GM19035 (cell line): ENCODE data around the gene PRICKLE3.

ENCODE experiments used
- ATAC-seq: cut with Tn5 transposase; IDR thresholded peaks from one replicate; pipeline ENCODE4 v1.9.1; 2021; ENCODE audit not compliant: unreplicated experiment

The PRICKLE3 gene, protein sequence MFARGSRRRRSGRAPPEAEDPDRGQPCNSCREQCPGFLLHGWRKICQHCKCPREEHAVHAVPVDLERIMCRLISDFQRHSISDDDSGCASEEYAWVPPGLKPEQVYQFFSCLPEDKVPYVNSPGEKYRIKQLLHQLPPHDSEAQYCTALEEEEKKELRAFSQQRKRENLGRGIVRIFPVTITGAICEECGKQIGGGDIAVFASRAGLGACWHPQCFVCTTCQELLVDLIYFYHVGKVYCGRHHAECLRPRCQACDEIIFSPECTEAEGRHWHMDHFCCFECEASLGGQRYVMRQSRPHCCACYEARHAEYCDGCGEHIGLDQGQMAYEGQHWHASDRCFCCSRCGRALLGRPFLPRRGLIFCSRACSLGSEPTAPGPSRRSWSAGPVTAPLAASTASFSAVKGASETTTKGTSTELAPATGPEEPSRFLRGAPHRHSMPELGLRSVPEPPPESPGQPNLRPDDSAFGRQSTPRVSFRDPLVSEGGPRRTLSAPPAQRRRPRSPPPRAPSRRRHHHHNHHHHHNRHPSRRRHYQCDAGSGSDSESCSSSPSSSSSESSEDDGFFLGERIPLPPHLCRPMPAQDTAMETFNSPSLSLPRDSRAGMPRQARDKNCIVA

DNA sequence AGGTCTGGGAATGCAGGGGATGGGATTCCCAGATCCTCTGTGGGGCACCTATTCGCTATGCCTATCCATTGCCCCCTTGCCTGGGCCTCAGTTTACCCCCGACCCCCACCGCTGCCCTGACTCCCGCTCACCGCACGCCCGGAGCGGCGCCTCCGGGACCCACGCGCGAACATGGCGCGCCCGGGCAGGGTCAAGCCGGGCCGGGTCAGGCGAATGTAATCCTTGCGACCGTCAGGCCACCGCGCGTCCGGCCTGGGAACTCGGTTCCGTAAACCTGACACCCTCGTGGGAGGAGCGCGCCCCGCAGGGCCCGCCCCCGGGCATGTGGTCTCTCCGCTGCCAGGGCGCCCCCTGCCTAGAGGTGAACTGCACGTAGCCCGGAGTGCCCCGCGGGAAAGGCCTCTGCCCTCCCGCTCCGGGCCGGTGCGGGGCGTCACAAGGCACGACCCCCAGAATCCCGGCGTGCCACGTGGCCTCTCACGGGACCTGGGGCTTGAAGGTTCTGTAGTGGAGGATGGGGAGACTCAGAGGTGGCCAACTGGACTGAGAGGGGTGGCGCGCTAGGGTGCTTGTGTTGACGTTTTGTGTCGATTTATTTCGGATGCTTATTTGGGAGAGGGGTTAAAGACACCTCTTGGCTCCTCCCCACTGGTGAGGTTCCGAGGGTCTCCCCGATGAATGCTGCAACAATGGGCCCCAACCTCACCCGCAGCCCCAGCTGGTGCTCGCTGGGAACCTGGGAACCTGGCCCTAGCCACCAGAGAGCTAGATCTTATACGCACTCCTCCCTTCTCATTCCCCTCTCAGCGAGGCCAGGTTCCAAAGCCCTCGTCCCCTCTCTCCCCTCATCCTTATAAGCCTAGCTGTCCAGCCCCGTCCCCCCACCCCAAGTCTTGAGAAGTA is at the start of gene PRICKLE3:
PRICKLE3 (minus strand) TSS at position 249 of the 903 bp plus-strand sequence; CDS start at position 173, 76 bp downstream.
- peak; percentile 32 for ATAC-seq

DNA sequence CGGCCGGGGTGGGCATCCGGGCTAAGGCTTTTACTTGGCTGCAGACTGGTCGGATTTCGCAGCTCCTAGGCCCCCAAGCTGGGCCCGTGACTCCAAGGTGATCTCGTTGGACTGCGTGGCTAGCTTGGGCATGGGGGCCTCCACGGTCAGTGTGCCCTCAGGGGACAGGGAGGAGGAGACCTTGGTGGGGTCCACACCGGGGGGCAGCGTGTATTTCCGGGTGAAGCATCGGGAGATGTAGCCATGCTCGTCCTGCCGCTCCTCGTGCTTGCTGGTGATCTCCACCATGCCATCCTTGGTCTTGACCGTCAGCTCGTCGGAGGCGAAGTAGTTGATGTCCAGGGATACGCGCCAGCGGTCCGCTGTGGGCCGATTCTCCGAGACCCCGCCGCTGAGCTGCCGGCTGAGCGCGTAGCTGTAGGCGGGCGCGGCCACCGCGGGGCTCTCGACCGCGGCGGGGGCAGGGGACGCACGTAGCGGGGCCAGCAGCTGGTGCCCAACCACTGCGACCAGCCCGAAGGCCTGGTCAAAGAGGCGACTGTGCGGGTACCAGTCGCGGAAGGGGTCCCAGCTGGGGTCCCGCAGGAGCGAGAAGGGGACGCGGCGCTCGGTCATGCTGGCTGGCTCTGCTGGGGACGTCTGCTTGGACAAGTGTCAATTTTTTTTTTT is 47.8 kb upstream of the PRICKLE3 start:
- ATAC-seq, result no peak

DNA sequence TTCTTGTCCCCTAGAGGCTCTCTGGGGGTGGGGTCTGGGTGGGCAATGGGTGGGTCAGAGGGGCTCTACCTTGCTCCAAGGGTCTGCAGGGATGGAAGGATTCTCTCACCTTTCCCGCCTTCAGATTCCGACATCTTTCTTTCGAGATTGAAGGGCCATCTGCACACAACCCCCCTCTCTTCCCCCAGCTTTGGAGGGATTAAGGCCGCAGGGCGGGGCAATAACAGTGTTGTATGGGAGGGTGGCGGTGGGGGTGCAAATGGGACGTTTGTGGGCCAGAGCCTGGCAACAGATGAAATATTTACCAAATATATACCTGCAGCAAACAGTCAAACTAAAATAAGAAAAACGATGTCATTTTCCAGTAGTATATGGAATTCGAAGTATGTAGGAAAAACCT is 47.0 kb upstream of the PRICKLE3 start, which contains the start of gene CACNA1F:
CACNA1F (minus strand) TSS at position 165 of the 400 bp plus-strand sequence; CDS start at position 134, 31 bp downstream.
- ATAC-seq, result no peak

DNA sequence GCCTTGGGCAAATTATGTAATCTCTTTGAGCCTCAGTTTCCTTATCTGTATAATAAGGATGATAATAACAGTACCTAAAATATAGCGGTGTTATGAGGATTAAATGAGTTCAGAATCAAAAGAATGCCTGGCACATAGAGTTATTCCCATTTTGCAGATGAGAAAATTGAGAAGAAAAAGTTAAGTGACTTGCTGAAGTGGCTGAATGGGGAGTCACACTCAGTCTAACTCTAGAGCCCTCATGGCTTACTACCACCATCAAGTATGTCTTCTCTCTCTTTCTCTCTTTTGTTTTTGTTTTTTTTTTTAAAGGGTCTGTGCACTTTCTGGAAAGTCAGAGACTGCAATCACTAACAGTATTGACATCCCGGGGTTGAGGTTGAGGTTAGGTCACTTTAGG is 46.4 kb upstream of the PRICKLE3 start:
- no peak for ATAC-seq

DNA sequence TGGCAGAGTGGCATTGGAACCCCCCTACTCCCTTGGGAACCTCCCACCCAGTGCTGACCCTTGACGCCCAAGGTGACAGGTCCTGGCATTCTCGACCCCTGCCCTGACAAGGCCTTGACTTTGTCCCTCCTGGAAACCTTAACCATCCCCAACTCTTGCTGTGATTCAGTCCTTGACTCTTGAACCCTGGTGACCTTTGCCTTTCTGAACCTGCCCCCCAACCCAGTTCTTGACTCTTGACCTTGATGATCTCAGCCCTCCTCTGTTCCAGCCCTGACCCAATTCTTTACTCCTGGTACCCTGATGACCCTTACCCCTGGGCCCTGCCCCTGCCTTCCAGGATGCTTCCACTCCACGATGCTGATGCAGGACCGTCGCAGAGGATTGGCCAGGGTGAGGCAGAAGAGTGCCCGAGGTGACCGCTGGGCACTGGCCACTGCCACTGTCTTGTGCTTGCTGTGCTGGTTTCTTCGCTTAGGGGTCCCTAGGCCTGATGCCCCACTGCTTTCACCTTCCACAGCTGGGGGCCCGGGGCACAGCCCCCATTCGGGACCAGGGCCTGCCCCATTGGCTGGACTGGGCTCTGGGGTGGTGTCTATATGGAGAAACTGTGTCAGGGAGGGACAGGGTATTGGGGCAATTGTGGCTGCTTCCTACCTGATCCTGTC is 45.3 kb upstream of the PRICKLE3 start:
- ATAC-seq, result no peak

DNA sequence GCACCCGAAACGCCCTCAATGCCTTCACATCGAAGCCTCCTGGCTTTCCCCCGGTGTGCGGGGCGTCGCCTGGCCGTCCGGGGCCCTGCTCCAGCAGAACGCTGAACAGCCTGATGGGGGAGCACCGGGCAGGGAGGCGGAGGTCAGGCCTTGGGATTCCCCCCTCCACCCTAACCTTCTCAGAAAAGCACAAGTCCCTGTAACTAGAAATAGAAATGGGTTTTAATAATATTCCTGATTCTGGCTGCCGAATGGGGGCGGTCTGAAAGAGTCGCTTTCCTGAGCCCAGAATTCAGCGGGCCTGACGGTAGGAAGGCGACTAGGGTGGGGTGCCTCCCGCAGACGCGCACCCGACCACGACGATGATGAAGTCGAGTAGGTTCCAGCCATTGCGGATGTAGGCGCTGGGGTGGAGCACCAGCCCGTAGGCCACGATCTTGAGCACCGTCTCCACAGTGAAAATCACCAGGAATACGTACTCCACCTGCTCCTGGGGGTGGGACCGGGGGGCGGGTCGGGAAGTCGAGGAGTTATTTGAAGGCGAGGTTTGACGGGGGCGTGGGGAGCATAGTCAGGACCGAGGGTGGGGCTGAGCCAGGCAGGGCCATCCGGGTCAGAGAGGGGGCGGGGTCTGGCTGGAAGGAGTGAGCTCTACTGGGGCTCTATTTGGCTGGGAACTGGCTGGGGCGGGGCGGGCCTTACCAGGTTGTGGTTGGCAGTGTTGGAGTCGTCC is 44.5 kb upstream of the PRICKLE3 start:
- peak; percentile 68 for ATAC-seq

DNA sequence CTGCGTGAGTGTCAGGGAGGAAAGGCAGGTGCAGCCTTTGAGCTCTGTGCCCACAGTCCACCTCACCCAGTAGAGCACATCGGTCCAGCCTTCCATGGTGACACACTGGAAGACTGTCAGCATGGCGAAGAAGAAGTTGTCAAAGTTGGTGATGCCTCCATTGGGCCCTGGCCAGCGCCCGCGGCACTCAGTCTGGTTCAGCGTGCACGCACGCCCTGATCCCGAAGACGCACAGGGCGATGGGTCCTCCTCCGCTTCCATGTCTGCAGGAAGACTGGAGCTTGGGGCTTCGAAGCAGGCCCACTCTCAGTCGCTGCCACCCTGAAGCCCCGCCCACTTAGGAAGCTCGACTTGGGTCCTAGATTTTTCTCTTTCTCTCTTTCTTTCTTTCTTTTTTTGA is 42.0 kb upstream of the PRICKLE3 start:
- ATAC-seq, result no peak

DNA sequence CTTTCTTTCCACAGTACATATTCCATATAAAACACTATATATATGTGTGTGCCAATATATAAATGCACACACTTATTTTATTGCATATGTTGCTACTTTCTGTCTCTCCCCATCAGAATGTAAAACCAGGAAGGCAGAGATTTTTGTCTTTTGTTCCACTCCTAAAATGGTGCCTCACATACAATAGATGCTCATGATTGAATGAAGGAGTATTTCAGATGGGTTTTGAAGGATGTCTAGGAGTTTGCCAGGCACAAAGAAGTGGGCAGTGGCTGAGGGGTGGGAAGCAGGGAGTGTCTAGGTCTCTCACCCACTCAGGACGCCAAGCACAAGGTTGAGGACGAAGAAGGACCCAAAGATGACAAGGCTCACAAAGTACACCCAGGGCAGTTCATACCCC is 41.6 kb upstream of the PRICKLE3 start:
- no peak for ATAC-seq

DNA sequence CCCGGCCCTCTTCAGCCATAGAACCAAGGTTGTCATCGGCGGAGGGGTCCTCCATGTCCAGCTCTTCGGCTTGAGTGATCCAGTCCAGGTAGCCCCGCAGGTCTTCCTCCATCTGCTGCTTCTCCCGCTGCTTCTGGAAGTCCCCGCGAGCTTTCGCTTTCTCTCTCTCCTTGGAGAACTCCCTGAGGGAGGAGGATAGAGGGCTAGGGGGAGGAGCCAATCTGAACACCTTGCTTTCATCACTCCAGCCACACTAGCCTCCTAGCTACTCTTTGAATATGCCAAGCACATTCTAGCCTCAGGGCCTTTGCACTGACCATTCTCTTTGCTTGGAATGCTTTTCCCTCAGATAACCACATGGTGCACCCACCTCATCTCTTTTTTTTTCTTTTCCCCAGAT is 40.8 kb upstream of the PRICKLE3 start:
- no peak for ATAC-seq

DNA sequence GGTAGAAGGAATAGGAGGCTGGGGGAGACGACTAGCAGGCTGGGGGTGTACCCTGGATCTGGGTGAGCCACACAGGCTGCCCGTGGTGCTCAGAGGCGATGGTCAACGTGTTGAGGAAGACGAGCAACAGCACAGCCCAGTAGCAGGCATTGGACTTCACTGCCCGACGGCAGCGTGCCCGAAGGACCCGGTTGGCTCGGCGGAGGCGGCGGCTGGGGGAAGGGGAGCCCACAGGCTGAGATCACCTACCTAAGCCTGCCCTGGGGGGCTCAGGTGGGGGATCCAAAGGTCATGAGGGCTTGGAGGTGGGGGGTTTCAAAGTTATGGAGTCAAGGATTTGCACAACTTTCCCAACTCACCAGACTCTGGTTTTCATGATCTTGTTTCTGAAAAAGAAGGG is 39.7 kb upstream of the PRICKLE3 start:
- no peak for ATAC-seq

DNA sequence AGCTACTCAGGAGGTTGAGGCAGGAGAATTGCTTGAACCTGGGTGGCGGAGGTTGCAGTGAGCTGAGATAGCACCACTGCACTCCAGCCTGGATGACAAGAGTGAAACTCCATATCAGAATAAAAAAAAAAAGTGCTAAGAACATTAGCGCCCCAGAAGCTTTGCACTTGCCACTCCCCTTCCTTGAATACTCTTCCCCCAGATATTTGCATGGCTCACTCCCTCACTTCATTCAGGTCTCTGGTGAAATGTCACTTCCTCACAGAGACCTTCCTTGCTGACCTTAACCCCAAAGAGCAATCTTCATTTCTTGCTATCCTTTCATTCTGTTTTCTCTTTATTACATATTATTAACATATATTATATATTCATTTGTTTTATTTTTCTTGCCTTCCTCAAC is 35.7 kb upstream of the PRICKLE3 start:
- ATAC-seq, result no peak

DNA sequence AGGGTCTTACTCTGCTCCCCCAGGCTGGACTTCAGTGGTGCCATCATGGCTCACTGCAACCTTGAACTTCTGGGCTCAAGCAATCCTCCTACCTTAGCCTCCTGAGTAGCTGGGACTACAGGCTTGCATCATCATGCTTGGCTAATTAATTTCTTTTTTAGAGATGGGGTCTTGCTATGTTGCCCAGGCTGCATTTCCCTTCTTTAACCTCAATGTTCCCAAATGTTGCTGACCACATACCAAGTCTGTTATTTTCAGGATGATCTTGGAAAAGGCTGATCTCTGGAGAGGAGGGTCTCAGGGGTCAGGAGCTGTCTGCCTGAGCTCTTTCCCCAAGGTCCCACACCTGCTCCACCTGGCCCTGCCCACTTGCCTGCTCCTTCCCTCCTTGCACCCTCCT is 33.9 kb upstream of the PRICKLE3 start:
- no peak for ATAC-seq

DNA sequence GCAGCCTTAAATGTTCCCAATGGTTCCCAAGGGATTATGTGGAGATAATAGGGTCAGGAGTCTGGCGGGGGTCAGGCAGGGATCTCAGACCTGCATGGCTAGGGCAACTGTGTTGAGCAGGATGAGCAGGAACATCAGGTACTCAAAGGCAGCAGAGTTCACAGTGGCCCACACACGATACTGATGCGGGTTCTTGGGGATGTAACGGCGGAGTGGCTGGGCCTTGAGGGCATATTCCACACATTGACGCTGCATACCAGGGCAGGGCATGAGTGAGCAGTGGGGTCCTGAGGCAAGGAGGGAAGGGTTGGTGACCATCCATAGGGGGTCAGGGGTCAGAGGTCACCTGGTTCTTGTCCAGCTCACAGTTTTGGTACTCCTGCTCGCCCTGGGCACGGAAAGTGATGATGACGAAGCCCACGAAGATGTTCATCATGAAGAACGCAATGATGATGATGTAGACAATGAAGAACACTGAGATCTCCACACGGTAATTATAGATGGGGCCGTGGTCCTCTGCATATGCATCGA is 28.9 kb upstream of the PRICKLE3 start:
- no peak for ATAC-seq

DNA sequence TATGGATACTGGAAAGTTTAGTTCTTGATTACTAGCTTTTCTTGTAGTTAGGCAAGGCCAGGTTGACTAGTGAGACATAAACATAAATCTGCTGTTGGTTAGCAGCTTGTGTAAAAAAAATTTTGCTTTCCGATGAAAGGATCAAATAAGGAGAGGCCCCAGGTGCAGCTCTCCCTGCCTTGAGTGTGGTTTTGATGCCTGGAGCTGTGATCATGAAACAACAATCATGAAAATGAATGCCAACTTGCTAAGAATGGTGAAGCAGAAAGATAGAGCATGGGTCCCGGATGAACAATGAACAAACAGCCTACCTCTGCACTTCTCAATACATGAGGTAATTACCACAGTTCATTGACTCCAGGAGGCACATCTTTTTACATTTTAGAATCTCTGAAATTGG is 28.2 kb upstream of the PRICKLE3 start:
- no peak for ATAC-seq

DNA sequence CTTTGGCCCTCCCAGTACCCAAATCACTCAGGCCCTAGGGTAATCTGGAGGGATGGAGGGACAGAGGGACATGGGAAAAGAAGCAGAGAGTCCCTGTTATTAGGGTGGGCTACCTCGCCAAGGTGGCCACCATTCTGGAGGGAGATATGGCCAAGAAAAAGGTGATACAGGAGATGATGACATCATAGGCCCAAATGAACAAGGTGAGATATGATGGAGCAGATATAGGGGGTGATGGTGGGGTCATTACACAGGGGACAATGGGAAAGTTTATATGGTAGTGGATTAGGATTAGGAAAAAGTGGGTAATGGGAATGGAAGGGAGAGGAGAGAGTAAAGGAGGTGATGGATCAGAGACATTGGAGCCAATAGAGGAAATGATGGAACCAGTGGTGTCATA is 26.7 kb upstream of the PRICKLE3 start:
- ATAC-seq, result no peak

DNA sequence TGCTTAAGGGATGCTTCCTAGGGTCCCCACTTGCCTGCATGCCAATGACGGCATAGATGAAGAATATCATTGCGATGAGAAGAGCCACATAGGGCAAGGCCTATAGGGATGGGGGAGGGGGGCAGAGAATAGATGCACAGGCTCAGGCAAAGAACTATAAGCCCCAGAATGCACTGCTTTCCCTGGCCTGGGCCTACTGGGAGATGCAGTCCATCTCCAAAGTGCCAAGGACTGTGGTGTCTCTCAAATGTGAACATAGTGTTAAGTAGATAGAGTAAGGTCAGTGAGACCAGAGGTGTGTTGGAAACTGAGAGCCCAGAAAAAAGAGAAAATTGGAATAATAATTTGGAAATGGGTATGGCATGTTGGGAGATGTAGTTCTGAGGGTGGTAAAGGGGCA is 26.0 kb upstream of the PRICKLE3 start:
- ATAC-seq, result no peak

DNA sequence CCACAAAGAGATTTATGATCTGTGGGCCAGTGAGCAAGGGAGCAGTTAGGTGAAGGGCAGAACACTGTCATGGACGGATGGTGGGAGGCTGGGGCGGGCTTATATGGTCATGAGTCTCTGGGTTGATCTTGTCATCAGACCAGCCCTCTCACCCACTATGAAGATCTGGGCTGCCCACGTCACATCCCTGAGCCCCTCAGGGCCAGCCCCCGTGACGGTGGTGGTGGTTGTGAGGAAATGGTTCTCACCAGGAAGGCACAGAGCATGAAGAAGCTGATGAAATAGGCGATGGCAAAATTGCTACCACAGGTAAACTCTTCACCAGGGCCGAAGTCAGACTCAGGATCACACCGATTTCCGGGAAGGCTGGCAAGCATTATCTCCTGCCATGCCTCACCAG is 24.9 kb upstream of the PRICKLE3 start:
- ATAC-seq, result no peak

DNA sequence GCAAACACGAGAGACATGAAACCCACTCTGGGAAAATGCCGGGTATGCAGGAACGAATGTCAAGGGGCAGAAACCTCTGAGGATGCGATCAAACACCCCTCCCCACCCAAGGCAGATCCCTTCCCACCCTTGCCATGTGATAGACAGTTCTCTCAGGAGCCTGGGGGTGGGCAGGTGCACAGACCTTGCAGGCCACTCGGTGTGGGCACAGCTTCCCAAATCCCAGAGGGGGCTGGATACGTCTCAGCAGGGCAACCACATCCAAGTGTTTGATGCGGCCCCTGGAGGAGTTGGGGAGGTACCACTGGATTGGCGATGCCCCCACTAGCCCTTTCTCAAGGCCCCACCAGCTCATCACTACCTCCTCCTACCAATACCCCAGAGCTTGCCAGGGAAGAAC is 24.2 kb upstream of the PRICKLE3 start:
- ATAC-seq, result no peak

DNA sequence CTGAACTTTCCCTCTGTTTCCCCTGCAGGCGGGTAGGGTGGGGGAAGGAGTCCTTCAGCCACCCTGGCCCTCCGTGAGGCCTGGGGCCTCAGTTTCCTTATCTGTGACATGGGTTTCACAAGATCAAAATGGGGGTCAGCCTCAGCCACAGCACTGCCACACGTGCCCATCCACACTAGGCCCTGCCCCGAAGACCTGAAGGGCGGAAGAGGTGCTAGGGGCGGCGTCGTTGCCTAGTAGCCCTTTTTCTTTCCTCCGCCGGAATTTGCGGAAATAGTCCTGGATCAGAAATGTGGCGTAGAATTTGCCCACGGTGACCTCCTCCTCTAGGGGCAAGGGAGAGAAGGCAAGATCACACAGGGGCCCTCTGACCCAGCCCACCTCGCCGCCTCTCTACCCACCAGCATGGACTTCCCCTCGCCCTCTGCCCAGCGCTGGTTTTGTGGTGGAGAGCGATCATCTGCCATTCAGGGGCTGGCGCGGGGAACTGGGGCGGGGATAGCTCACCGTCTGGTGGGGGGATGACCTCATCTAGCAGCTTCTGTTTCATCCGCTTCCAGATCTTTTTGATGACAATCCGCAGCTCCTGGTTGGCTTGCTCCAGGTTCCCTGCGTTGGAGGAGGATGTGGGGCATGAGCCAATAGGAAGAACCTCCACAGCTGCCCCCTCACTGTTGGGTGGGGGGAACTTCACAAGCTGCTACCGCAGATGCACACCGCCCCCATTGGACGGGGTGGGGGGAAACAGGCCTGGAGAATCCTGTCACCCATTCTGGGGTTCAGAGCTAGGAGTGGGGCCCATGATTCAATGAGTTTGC is 23.5 kb upstream of the PRICKLE3 start:
- no peak for ATAC-seq
